Prostate gland (tissue), 2 donors: ENCODE data around the gene SLC22A16. TPM values are rescaled to one million over a fixed set of nuclear protein-coding genes. Genes with fewer than 3 reads are reported as not detected.
"Not testable (repeated sequence)": the region's sequence is repeated elsewhere in the genome, so short reads cannot be mapped to it uniquely, and the experiment has no call there.

Source experiments
- DNase-seq: peaks from one replicate; pipeline ENCODE4 v3.0.0-alpha.2; 2019; ENCODE audit warnings: low spot score
- H3K27ac ChIP-seq, 2 donors: fragments of 200-600 bp; sonication (generic); 2 replicates each; pipeline ENCODE4 v1.5.1; 2017 to 2019
- H3K27me3 ChIP-seq: fragments of 200-600 bp; sonication (generic); replicated peaks from 2 replicates; pipeline ENCODE4 v1.5.1; 2019; ENCODE audit not compliant: insufficient read depth
- H3K36me3 ChIP-seq, 2 donors: fragments of 200-600 bp; sonication (generic); 1 replicate in 1 of 2; 2 replicates in 1 of 2; pipeline versions ENCODE4 v1.5.1 to v1.8.1; 2017 to 2019
- H3K4me1 ChIP-seq: fragments of 200-600 bp; sonication (generic); replicated peaks from 2 replicates; pipeline ENCODE4 v1.5.1; 2019
- H3K4me3 ChIP-seq, 2 donors: fragments of 200-600 bp; sonication (generic); 2 replicates each; pipeline ENCODE4 v1.5.1; 2017 to 2019
- H3K9me3 ChIP-seq: fragments of 200-600 bp; sonication (generic); 2 replicates; pipeline ENCODE4 v1.5.1; 2017
- POLR2A ChIP-seq: fragments of 450-650 bp; IDR thresholded peaks from one replicate; pipeline ENCODE4 v1.6.1; 2016; ENCODE audit warnings: antibody characterized with exemption, mild to moderate bottlenecking
- POLR2AphosphoS5 ChIP-seq: sonication (generic); formaldehyde crosslinking; IDR thresholded peaks from one replicate; pipeline ENCODE4 v1.6.1; 2017; ENCODE audit warnings: antibody characterized with exemption
- WGBS: methylation state at CpG from one replicate; pipeline ENCODE4 v1.1.5; 2018; 5-methylcytosine and 5-hydroxymethylcytosine counted together
- intact Hi-C: fragments of 100-400 bp; cut with DNase I; formaldehyde crosslinking; loops from one replicate; pipeline ENCODE4 v1.14.2; 2022
- total RNA-seq, 2 donors: library from RNA; depleted of rRNA; stranded (reverse); fragments of >200 nt; gene quantifications; one replicate each; pipeline ENCODE4 v1.1.0, GENCODE V29; 2016
- TF ChIP-seq, protein P1 (sequence below), 4 experiments: fragments of 200-600 bp in 2 of 4; fragments of 450-650 bp in 2 of 4; sonication (generic) in 2 of 4; IDR thresholded peaks; 1 replicate in 3 of 4; 2 replicates in 1 of 4; pipeline ENCODE4 v1.5.1; 2016 to 2019; ENCODE audit warnings: antibody characterized with exemption in 4 of 4, mild to moderate bottlenecking in 2 of 4, moderate library complexity in 2 of 4

SLC22A16 gene
- total RNA-seq, 2 donors from 2014 or later: 2.7 TPM; not detected in 1

GRCh38 chr6:110461376-110461775, 15.0 kb downstream of the SLC22A16 start:
- TF ChIP-seq POLR2A: no peak
- TF ChIP-seq POLR2AphosphoS5: no peak
- TF ChIP-seq, protein P1, sequence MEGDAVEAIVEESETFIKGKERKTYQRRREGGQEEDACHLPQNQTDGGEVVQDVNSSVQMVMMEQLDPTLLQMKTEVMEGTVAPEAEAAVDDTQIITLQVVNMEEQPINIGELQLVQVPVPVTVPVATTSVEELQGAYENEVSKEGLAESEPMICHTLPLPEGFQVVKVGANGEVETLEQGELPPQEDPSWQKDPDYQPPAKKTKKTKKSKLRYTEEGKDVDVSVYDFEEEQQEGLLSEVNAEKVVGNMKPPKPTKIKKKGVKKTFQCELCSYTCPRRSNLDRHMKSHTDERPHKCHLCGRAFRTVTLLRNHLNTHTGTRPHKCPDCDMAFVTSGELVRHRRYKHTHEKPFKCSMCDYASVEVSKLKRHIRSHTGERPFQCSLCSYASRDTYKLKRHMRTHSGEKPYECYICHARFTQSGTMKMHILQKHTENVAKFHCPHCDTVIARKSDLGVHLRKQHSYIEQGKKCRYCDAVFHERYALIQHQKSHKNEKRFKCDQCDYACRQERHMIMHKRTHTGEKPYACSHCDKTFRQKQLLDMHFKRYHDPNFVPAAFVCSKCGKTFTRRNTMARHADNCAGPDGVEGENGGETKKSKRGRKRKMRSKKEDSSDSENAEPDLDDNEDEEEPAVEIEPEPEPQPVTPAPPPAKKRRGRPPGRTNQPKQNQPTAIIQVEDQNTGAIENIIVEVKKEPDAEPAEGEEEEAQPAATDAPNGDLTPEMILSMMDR (IDR thresholded peaks at IDR 0.05): no peak
- intact Hi-C loops: no loop called here
- Histone ChIP-seq H3K27me3 (no peaks in the 10 kb centered on the region), H3K36me3 (no peaks in the 10 kb centered on the region), H3K9me3 (no peaks in the 10 kb centered on the region), H3K4me3 (no peak overlapping the region), H3K27ac (no peak overlapping the region), H3K4me1 (no peaks in the 10 kb centered on the region)
- 89% methylated on average over 1 of the region's 1 CpG for WGBS
- no peak for DNase-seq

GRCh38 chr6:110459137-110459536, 17.3 kb downstream of the SLC22A16 start:
- no peak for DNase-seq
- Histone ChIP-seq H3K9me3 (no peaks in the 10 kb centered on the region), H3K4me3 (no peak overlapping the region), H3K27me3 (no peaks in the 10 kb centered on the region), H3K36me3 (no peaks in the 10 kb centered on the region), H3K4me1 (no peaks in the 10 kb centered on the region), H3K27ac (no peak overlapping the region)
- 90% methylated on average over 2 of the region's 2 CpGs for WGBS
- TF ChIP-seq, protein P1 (IDR thresholded peaks at IDR 0.05): no peak
- TF ChIP-seq POLR2AphosphoS5: no peak
- no peak for TF ChIP-seq POLR2A
- intact Hi-C loops: no loop called here

DNA sequence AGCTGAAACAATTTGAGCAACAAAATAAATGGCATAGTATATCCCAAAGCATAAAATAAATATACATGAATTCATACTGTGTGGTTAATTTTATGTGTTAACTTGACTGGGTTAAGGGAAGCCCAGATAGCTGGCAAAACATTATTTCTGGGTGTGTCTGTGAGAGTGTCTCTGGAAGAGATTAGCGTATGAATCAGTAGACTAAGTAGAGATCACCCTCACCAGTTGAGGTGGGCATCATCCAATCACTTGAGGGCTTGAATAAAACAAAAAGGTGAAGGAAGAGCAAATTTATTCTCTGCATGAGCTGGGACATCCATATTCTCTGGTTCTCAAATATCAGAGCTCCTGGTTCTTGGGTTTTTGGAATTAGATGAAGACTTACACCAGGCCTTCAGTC, 17.9 kb downstream of the SLC22A16 start:
- no peaks in the 10 kb centered on the region for H3K9me3 ChIP-seq
- no peaks in the 10 kb centered on the region for H3K27me3 ChIP-seq
- intact Hi-C loops: no loop called here
- WGBS: 96% methylated on average over 1 of the region's 1 CpG
- TF ChIP-seq POLR2AphosphoS5 (no peak), POLR2A (no peak)
- TF ChIP-seq, protein P1 (IDR thresholded peaks at IDR 0.05): no peak
- H3K4me3 ChIP-seq: no peak overlapping the region
- no peaks in the 10 kb centered on the region for H3K4me1 ChIP-seq
- DNase-seq: no peak
- H3K36me3 ChIP-seq: no peaks in the 10 kb centered on the region
- H3K27ac ChIP-seq: no peak overlapping the region

DNA sequence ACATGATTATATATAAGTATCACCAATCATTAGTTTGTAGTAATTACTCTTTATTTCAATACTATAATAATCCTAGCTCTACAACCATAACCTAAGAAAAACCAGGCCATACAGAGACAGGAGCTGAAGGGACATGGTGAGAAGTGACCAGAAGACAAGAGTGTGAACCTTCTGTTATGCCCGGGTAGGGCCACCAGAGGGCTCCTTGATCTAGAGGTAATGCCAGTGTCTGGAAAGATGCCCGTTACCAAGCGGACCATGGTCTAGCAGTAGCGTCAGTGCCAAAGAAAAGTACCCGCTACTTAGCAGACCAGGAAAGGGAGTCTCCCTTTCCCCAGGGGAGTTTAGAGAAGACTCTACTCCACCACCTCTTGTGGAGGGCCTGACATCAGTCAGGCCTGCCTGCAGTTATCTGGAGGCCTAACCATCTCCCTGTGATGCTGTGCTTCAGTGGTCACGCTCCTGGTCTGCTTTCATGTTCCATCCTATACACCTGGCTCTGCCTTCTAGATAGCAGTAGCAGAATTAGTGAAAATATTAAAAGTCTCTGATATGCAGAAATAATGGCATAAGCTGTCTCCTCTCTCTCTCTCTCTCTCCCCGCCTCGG, 18.7 kb downstream of the SLC22A16 start:
- H3K36me3 ChIP-seq, intact Hi-C loops, H3K4me1 ChIP-seq, H3K9me3 ChIP-seq, H3K27ac ChIP-seq, H3K4me3 ChIP-seq, H3K27me3 ChIP-seq: not testable (repeated sequence)
- TF ChIP-seq, protein P1 (IDR thresholded peaks at IDR 0.05): peak in 2 of 4 experiments; percentile 24 to 34
- 81% methylated on average over 8 of the region's 8 CpGs for WGBS
- DNase-seq: peak; percentile 21

- Histone ChIP-seq H3K27me3 (no peaks in the 10 kb centered on the region), H3K9me3 (no peaks in the 10 kb centered on the region), H3K4me1 (no peaks in the 10 kb centered on the region), H3K36me3 (no peaks in the 10 kb centered on the region), H3K4me3 (no peak overlapping the region), H3K27ac (no peak overlapping the region)
- TF ChIP-seq POLR2A (no peak), POLR2AphosphoS5 (no peak)
- TF ChIP-seq, protein P1 (IDR thresholded peaks at IDR 0.05): no peak
- DNase-seq: no peak
- 87% methylated on average over 3 of the region's 3 CpGs for WGBS
- intact Hi-C loops: no loop called here
These were observed 19.7 kb downstream of the SLC22A16 start for GRCh38 chr6:110456694-110457093.
